Stomach smooth muscle (tissue), 2 donors: ENCODE measurements around the gene PPP1R27.

Experiments used
- H3K27ac ChIP-seq: one replicate; pipeline ENCODE4 v1.7.0; 2013; ENCODE audit warnings: mild to moderate bottlenecking, low read length, inconsistent platforms
- H3K27me3 ChIP-seq, 2 donors: one replicate each; pipeline ENCODE4 v1.7.0; 2013; ENCODE audit warnings: low read length in 2 of 2; ENCODE audit not compliant: insufficient read depth in 2 of 2, control insufficient read depth in 1 of 2
- H3K36me3 ChIP-seq, 2 donors: one replicate each; pipeline ENCODE4 v1.7.0; 2013; ENCODE audit warnings: low read length in 2 of 2; ENCODE audit not compliant: control insufficient read depth in 2 of 2, insufficient read depth in 2 of 2
- H3K4me1 ChIP-seq: one replicate; pipeline ENCODE4 v1.7.0; 2013; ENCODE audit warnings: low read length; ENCODE audit not compliant: control insufficient read depth, insufficient read depth
- H3K4me3 ChIP-seq, 2 donors: one replicate each; pipeline ENCODE4 v1.7.0; 2013; ENCODE audit warnings: low read length in 2 of 2
- H3K9ac ChIP-seq, 2 donors: one replicate each; pipeline ENCODE4 v1.7.0; 2013; ENCODE audit warnings: low read length in 2 of 2, mild to moderate bottlenecking in 1 of 2
- H3K9me3 ChIP-seq, 2 donors: one replicate each; pipeline ENCODE4 v1.7.0; 2013; ENCODE audit warnings: low read length in 2 of 2; ENCODE audit not compliant: control insufficient read depth in 2 of 2
- donor health status: healthy.
- donor health status: Pancreatic carcinoma.

The PPP1R27 gene

GRCh38 chr17:81834831-81835267 is at the start of gene PPP1R27:
PPP1R27 (minus strand) TSS chr17:81835050; CDS start chr17:81834953, 97 bp downstream.
- H3K27me3 ChIP-seq = no peaks in the 10 kb centered on the region
- peak within 1 kb of the TSS; percentile 87 to 89 for H3K9ac ChIP-seq
- peaks cover 24% of the 10 kb centered on the region for H3K4me1 ChIP-seq
- H3K36me3 ChIP-seq = no peaks in the 10 kb centered on the region
- H3K4me3 ChIP-seq = peak within 1 kb of the TSS; percentile 73 to 83
- H3K9me3 ChIP-seq = no peaks in the 10 kb centered on the region
- H3K27ac ChIP-seq = no peak within 1 kb of the TSS

GRCh38 chr17:81884520-81884919 is 49.7 kb upstream of the PPP1R27 start:
- no peak overlapping the region for H3K4me3 ChIP-seq
- H3K36me3 ChIP-seq = peaks cover 23 to 40% of the 10 kb centered on the region in 2 donors
- H3K9me3 ChIP-seq = no peaks in the 10 kb centered on the region

GRCh38 chr17:81879121-81879520 is 44.3 kb upstream of the PPP1R27 start:
- Histone ChIP-seq H3K27me3 (no peaks in the 10 kb centered on the region), H3K36me3 (peaks cover 14 to 15% of the 10 kb centered on the region in 2 donors)

More at GRCh38 chr17:81884520-81884919, 49.7 kb upstream of the PPP1R27 start:
- H3K27ac ChIP-seq = no peak overlapping the region
- H3K9ac ChIP-seq = no peak overlapping the region
- H3K4me1 ChIP-seq = peaks cover 4% of the 10 kb centered on the region
- no peaks in the 10 kb centered on the region for H3K27me3 ChIP-seq

GRCh38 chr17:81878294-81878693 is 43.4 kb upstream of the PPP1R27 start:
- no peaks in the 10 kb centered on the region for H3K27me3 ChIP-seq
- no peaks in the 10 kb centered on the region for H3K4me1 ChIP-seq
- no peak overlapping the region for H3K4me3 ChIP-seq
- no peak overlapping the region for H3K27ac ChIP-seq
- H3K36me3 ChIP-seq = peaks cover 12 to 15% of the 10 kb centered on the region in 2 donors
- no peaks in the 10 kb centered on the region for H3K9me3 ChIP-seq
- H3K9ac ChIP-seq = no peak overlapping the region

More at GRCh38 chr17:81879121-81879520, 44.3 kb upstream of the PPP1R27 start:
- Histone ChIP-seq H3K27ac (no peak overlapping the region), H3K9me3 (no peaks in the 10 kb centered on the region), H3K4me1 (no peaks in the 10 kb centered on the region), H3K4me3 (no peak overlapping the region), H3K9ac (no peak overlapping the region)

GRCh38 chr17:81877569-81877968 is 42.7 kb upstream of the PPP1R27 start:
- Histone ChIP-seq H3K9me3 (no peaks in the 10 kb centered on the region), H3K4me1 (peaks cover 3% of the 10 kb centered on the region), H3K27ac (no peak overlapping the region), H3K36me3 (peaks cover 12 to 15% of the 10 kb centered on the region in 2 donors), H3K4me3 (no peak overlapping the region), H3K27me3 (no peaks in the 10 kb centered on the region), H3K9ac (no peak overlapping the region)

GRCh38 chr17:81871387-81872230 is 36.8 kb upstream of the PPP1R27 start:
- H3K36me3 ChIP-seq = peaks cover 0 to 10% of the 10 kb centered on the region in 2 donors
- H3K9me3 ChIP-seq = no peaks in the 10 kb centered on the region
- peaks cover 50% of the 10 kb centered on the region for H3K4me1 ChIP-seq
- peak overlapping the region; percentile 97 for H3K27ac ChIP-seq
- H3K27me3 ChIP-seq = no peaks in the 10 kb centered on the region
- H3K4me3 ChIP-seq = peak overlapping the region; percentile 86 to 91
- H3K9ac ChIP-seq = peak overlapping the region; percentile 93 to 99

GRCh38 chr17:81870981-81871386 is 36.1 kb upstream of the PPP1R27 start, which contains the start of gene ARHGDIA:
ARHGDIA (minus strand) TSS chr17:81871337; CDS start chr17:81869930, 1,407 bp downstream.
- peak within 1 kb of the TSS; percentile 97 for H3K27ac ChIP-seq
- H3K9ac ChIP-seq = peak within 1 kb of the TSS; percentile 93 to 99
- H3K4me1 ChIP-seq = peaks cover 55% of the 10 kb centered on the region
- H3K36me3 ChIP-seq = peaks cover 0 to 10% of the 10 kb centered on the region in 2 donors
- no peaks in the 10 kb centered on the region for H3K27me3 ChIP-seq
- no peaks in the 10 kb centered on the region for H3K9me3 ChIP-seq
- peak within 1 kb of the TSS; percentile 91 for H3K4me3 ChIP-seq

- peak overlapping the region; percentile 84 to 93 for H3K9ac ChIP-seq
- H3K36me3 ChIP-seq = peaks cover 2 to 10% of the 10 kb centered on the region in 2 donors
- peak overlapping the region; percentile 91 for H3K4me3 ChIP-seq
- H3K4me1 ChIP-seq = peaks cover 55% of the 10 kb centered on the region
- peak overlapping the region; percentile 81 for H3K27ac ChIP-seq
- no peaks in the 10 kb centered on the region for H3K9me3 ChIP-seq
- H3K27me3 ChIP-seq = no peaks in the 10 kb centered on the region
These were observed 35.5 kb upstream of the PPP1R27 start for GRCh38 chr17:81870131-81870980.

- Histone ChIP-seq H3K9me3 (no peaks in the 10 kb centered on the region), H3K4me3 (peak overlapping the region; percentile 91), H3K27me3 (no peaks in the 10 kb centered on the region), H3K27ac (peak overlapping the region; percentile 81), H3K4me1 (peaks cover 55% of the 10 kb centered on the region), H3K9ac (peak overlapping the region in 1 of 2 donors; percentile 93), H3K36me3 (peaks cover 4 to 10% of the 10 kb centered on the region in 2 donors)
These were observed 34.6 kb upstream of the PPP1R27 start for GRCh38 chr17:81869221-81870130.
